ENCODE results near the gene PLLP. TPM values are rescaled to one million over a fixed set of nuclear protein-coding genes. Genes with fewer than 3 reads are reported as not detected.

PLLP gene
- total RNA-seq, 2 donors from 2014 or later: 3.1 to 8.6 TPM

GRCh38 chr16:57234707-57235092 is 49.8 kb downstream of the PLLP start:
- Histone ChIP-seq H3K4me1 (ENCODE audit: control insufficient read depth in 1 of 2, low read depth in 2 of 2) (no peaks in the 10 kb centered on the region), H3K27ac (no peak overlapping the region), H3K36me3 (peaks cover 62% of the 10 kb centered on the region), H3K4me3 (no peak overlapping the region), H3K27me3 (replicated peaks; ENCODE audit: insufficient read depth) (no peaks in the 10 kb centered on the region), H3K9me3 (no peaks in the 10 kb centered on the region)
- ATAC-seq (ENCODE audit: insufficient number of reproducible peaks, low FRiP score, low read depth) (no peak), DNase-seq (ENCODE audit: low spot score) (no peak)
- no peak for TF ChIP-seq CTCF (IDR thresholded peaks at IDR 0.05)

- TF ChIP-seq CTCF (IDR thresholded peaks at IDR 0.05): no peak
- ATAC-seq (ENCODE audit: insufficient number of reproducible peaks, low FRiP score, low read depth): no peak
Measured at GRCh38 chr16:57233944-57234706, 50.3 kb downstream of the PLLP start.

GRCh38 chr16:57231821-57232350 is 52.6 kb downstream of the PLLP start:
- H3K27me3 ChIP-seq (replicated peaks; ENCODE audit: insufficient read depth): no peaks in the 10 kb centered on the region
- peaks cover 65% of the 10 kb centered on the region for H3K36me3 ChIP-seq
- no peak for DNase-seq (ENCODE audit: low spot score)
- no peak for ATAC-seq (ENCODE audit: insufficient number of reproducible peaks, low FRiP score, low read depth)
- no peak overlapping the region for H3K4me3 ChIP-seq
- H3K27ac ChIP-seq: no peak overlapping the region
- no peak for TF ChIP-seq CTCF (IDR thresholded peaks at IDR 0.05)
- no peaks in the 10 kb centered on the region for H3K9me3 ChIP-seq
- no peaks in the 10 kb centered on the region for H3K4me1 ChIP-seq (ENCODE audit: control insufficient read depth in 1 of 2, low read depth in 2 of 2)

More at GRCh38 chr16:57233944-57234706, 50.3 kb downstream of the PLLP start:
- no peaks in the 10 kb centered on the region for H3K9me3 ChIP-seq
- H3K27me3 ChIP-seq (replicated peaks; ENCODE audit: insufficient read depth): no peaks in the 10 kb centered on the region
- H3K4me3 ChIP-seq: no peak overlapping the region
- peaks cover 64% of the 10 kb centered on the region for H3K36me3 ChIP-seq
- no peak overlapping the region for H3K27ac ChIP-seq
- no peaks in the 10 kb centered on the region for H3K4me1 ChIP-seq (ENCODE audit: control insufficient read depth in 1 of 2, low read depth in 2 of 2)
- no peak for DNase-seq (ENCODE audit: low spot score)

DNA sequence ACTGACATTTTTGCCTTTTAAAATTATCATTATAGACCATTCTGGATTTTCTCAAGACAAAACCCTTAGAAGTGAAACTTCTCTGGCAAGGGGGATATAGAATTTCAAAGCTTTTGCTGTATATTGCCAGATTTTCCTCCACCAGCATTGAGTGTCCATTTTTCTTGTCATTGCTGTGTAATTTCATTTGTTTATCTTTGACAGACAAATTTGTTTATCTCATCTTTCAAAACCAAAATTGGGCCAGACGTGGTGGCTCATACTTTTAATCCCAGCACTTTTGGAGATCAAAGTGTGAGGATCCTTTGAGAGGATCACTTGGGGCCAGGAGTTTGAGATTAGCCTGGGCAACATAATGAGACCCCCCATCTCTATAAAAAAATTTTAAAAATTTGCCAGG is 55.4 kb downstream of the PLLP start:
- no peak overlapping the region for H3K27ac ChIP-seq
- no peak for ATAC-seq (ENCODE audit: insufficient number of reproducible peaks, low FRiP score, low read depth)

More for the DNA sequence above, 55.4 kb downstream of the PLLP start:
- H3K4me1 ChIP-seq (ENCODE audit: control insufficient read depth in 1 of 2, low read depth in 2 of 2): no peaks in the 10 kb centered on the region
- peaks cover 69% of the 10 kb centered on the region for H3K36me3 ChIP-seq
- no peak overlapping the region for H3K4me3 ChIP-seq
- no peaks in the 10 kb centered on the region for H3K27me3 ChIP-seq (replicated peaks; ENCODE audit: insufficient read depth)
- no peak for DNase-seq (ENCODE audit: low spot score)
- H3K9me3 ChIP-seq: no peaks in the 10 kb centered on the region
- no peak for TF ChIP-seq CTCF (IDR thresholded peaks at IDR 0.05)

All from thoracic aorta (tissue), 2 donors.